Thyroid gland (tissue), 4 donors: ENCODE data around the gene GABARAPL2. TPM values are rescaled to one million over a fixed set of nuclear protein-coding genes. Genes with fewer than 3 reads are reported as not detected.

Source experiments
- DNase-seq, 2 donors: peaks; one replicate each; pipeline ENCODE4 v3.0.0-alpha.2; 2019
- H3K27ac ChIP-seq, 3 donors: fragments of 200-600 bp; sonication (generic); 1 replicate in 2 of 3; 2 replicates in 1 of 3; pipeline ENCODE4 v1.5.1; 2016 to 2019; ENCODE audit warnings: mild to moderate bottlenecking in 1 of 3, moderate library complexity in 1 of 3
- H3K27me3 ChIP-seq: fragments of 200-600 bp; sonication (generic); one replicate; pipeline ENCODE4 v1.5.1; 2019
- H3K36me3 ChIP-seq, 2 donors: fragments of 200-600 bp; sonication (generic); one replicate each; pipeline ENCODE4 v1.5.1; 2016 to 2019
- H3K4me1 ChIP-seq, 2 donors: fragments of 200-600 bp; sonication (generic); one replicate each; pipeline ENCODE4 v1.5.1; 2017 to 2019
- H3K4me3 ChIP-seq, 3 donors: fragments of 200-600 bp; sonication (generic); replicated peaks in 1 of 3; 1 replicate in 2 of 3; 2 replicates in 1 of 3; pipeline ENCODE4 v1.5.1; 2016; ENCODE audit warnings: mild to moderate bottlenecking in 1 of 3
- H3K9me3 ChIP-seq: fragments of 200-600 bp; sonication (generic); one replicate; pipeline ENCODE4 v1.5.1; 2017
- POLR2A ChIP-seq, 2 donors: fragments of 450-650 bp; IDR thresholded peaks; one replicate each; pipeline ENCODE4 v1.6.1; 2017; ENCODE audit warnings: antibody characterized with exemption in 2 of 2, mild to moderate bottlenecking in 2 of 2, moderate library complexity in 1 of 2
- WGBS, 2 donors: methylation state at CpG; one replicate each; pipeline ENCODE4 v1.1.5; 2017; 5-methylcytosine and 5-hydroxymethylcytosine counted together
- intact Hi-C: fragments of 100-400 bp; cut with DNase I; formaldehyde crosslinking; loops from one replicate; pipeline ENCODE4 v1.15.1; 2023
- total RNA-seq, 4 donors: library from RNA; depleted of rRNA; stranded (reverse); fragments of >200 nt; gene quantifications; one replicate each; pipeline ENCODE4 v1.2.3, GENCODE V29; 2016
- TF ChIP-seq, protein P1 (sequence below), 6 experiments: fragments of 200-600 bp in 3 of 6; fragments of 450-650 bp in 3 of 6; sonication (generic) in 3 of 6; IDR thresholded peaks; one replicate each; pipeline ENCODE4 v1.5.1; 2016 to 2019; ENCODE audit warnings: antibody characterized with exemption in 6 of 6, mild to moderate bottlenecking in 2 of 6, inconsistent platforms in 1 of 6, moderate library complexity in 1 of 6

Gene GABARAPL2
- total RNA-seq, 4 donors from 2014 or later: 75.3 to 223 (median 122) TPM

DNA sequence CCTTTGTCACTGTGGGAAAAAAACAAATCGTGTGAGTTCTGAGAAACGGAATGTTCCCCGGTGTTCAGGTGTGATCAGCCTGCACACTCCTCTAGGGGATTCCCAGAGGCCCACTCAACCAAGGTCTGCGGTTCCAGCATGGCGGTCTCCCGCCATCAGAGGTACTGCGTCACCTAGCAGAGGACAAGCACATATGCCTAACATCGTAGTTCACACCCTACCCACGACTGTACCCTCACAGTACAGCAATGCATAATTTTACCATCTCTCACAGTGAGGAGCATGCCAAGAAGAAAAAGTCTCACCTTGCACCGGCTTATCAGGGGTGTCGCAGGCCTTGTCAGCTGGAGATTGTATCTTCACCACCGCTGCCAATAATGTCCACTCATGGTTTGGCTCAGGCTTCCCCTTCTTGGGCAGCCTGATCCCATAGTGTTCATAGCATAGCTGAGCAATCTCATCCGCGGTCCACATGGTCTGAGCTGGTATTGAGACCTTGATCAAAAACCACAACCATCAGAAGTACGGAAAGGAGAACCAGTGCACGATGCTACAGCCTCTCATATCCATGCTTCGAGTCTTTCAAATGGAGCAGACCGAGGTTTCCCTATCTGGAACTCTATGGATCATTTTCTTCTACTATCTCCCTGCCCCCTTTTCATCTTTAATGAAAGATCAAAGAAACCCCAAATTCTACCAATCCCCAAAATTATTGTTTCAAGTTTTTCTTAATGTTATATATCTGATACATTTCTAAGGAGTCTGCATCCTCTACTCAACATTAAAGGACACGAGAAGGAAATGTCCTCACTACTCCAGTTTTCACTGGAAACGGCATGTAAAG lies 54.4 kb downstream of the GABARAPL2 start:
- TF ChIP-seq, protein P1, sequence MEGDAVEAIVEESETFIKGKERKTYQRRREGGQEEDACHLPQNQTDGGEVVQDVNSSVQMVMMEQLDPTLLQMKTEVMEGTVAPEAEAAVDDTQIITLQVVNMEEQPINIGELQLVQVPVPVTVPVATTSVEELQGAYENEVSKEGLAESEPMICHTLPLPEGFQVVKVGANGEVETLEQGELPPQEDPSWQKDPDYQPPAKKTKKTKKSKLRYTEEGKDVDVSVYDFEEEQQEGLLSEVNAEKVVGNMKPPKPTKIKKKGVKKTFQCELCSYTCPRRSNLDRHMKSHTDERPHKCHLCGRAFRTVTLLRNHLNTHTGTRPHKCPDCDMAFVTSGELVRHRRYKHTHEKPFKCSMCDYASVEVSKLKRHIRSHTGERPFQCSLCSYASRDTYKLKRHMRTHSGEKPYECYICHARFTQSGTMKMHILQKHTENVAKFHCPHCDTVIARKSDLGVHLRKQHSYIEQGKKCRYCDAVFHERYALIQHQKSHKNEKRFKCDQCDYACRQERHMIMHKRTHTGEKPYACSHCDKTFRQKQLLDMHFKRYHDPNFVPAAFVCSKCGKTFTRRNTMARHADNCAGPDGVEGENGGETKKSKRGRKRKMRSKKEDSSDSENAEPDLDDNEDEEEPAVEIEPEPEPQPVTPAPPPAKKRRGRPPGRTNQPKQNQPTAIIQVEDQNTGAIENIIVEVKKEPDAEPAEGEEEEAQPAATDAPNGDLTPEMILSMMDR (IDR thresholded peaks at IDR 0.05): no peak
- no peak for TF ChIP-seq POLR2A (IDR thresholded peaks at IDR 0.05)
- no peaks in the 10 kb centered on the region for H3K27me3 ChIP-seq
- no peak overlapping the region for H3K4me3 ChIP-seq
- no peaks in the 10 kb centered on the region for H3K9me3 ChIP-seq
- intact Hi-C loops: no loop called here
- peaks cover 0 to 23% of the 10 kb centered on the region in 2 donors for H3K36me3 ChIP-seq
- H3K27ac ChIP-seq: no peak overlapping the region
- no peak for DNase-seq
- 91 to 94% methylated on average over 18 to 20 of the region's 20 CpGs for WGBS, 2 donors
- peaks cover 10 to 11% of the 10 kb centered on the region in 2 donors for H3K4me1 ChIP-seq

DNA sequence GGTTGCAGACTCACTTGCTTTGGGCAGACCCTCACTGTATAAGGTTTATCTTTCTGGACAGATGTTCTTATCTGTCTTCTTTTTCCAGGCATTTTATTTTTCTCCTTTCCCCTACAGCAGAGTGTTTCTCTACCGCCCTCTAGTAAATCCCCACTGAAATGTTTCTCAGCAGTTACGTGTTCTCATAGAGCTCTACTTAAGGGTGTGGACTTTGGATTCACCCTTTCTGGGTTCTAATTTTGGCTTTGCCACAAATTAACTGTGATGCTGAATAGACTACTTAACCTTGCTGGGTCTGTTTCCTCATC lies 54.9 kb downstream of the GABARAPL2 start:
- H3K27me3 ChIP-seq: no peaks in the 10 kb centered on the region
- H3K36me3 ChIP-seq: peaks cover 0 to 23% of the 10 kb centered on the region in 2 donors
- WGBS, 2 donors: 40 to 43% methylated on average over 2 of the region's 2 CpGs
- H3K9me3 ChIP-seq: no peaks in the 10 kb centered on the region
- peaks cover 10 to 11% of the 10 kb centered on the region in 2 donors for H3K4me1 ChIP-seq
- no peak overlapping the region for H3K27ac ChIP-seq
- intact Hi-C loops: no loop called here
- no peak overlapping the region for H3K4me3 ChIP-seq
- DNase-seq: no peak
- no peak for TF ChIP-seq POLR2A (IDR thresholded peaks at IDR 0.05)
- TF ChIP-seq, protein P1 (IDR thresholded peaks at IDR 0.05): no peak

DNA sequence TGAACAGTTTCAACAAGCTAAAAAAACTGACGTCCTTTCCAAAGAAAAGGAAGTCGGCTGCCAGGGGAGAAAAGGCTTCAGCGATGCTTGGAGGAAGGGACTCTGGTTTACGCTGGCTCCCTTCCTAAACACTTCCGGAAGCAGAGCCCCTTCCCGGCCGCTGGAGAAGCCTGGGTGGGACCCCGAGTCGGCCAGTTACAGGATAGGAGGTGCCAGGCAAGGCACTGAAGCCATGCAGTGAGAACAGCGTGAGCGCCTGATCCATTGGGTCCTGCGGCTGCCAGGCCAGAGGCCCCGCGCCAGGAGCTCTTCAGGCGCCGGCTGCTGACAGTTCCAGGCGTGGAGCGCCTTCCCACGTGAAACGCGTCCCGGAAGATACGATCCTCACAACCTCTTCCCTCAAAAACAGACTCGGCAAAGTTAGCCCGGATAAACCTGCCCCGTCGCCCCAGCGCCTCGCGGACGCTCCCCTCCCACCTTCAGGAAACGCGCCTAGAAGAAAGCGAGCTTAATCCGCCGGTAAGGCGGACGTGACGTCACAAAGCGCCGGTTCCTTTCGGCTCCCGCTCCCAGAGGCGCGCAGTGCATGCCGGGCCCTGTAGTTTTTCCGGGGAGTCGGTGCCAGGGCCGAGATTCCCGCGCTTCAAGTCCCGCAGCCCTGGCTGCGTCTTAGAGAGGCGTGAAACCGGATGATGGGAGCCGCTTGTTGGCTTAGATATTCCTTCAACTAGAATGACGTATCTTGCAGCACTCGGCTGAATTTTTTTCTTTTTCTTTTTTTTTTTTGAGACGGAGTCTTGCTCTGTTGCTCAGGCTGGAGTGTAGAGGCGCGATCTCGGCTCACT lies 56.8 kb downstream of the GABARAPL2 start, which contains the start of gene ADAT1:
ADAT1 (minus strand) TSS at position 521 of the 845 bp plus-strand sequence. CDS start 2,482 bp downstream, outside the sequence.
- peak within 1 kb of the TSS; percentile 80 to 82 (median 80) for H3K27ac ChIP-seq
- intact Hi-C loops: no loop called here
- H3K9me3 ChIP-seq: no peaks in the 10 kb centered on the region
- peak within 1 kb of the TSS; percentile 46 to 49 (median 47) for H3K4me3 ChIP-seq
- peak; percentile 99 for DNase-seq
- TF ChIP-seq, protein P1 (IDR thresholded peaks at IDR 0.05): peak in 1 of 6 experiments; percentile 36
- peak; percentile 25 to 84 for TF ChIP-seq POLR2A (IDR thresholded peaks at IDR 0.05)
- H3K36me3 ChIP-seq: peaks cover 17 to 28% of the 10 kb centered on the region in 2 donors
- peaks cover 10 to 11% of the 10 kb centered on the region in 2 donors for H3K4me1 ChIP-seq
- WGBS, 2 donors: 0% methylated on average over 26 to 30 of the region's 62 CpGs
- H3K27me3 ChIP-seq: no peaks in the 10 kb centered on the region

DNA sequence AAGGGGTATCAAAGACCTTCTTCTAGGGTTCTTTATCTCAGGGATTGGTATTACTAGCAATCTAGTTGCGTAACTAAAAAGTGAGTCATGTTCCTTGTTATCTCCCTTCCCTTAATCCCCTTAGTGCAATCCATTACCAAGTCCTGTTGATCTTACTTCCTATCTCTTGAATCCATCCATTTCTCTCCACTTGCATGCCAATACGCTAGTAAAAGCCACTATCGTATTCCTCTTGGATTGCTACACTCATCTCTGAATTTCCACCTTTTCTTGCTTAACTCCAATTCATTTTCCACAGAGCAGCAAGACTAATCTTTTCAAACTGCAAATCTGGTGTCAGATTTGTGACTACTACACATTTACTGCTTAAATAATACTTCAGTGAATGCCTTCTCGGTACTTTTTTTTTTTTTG lies 58.7 kb downstream of the GABARAPL2 start:
- Histone ChIP-seq H3K36me3 (peaks cover 35 to 44% of the 10 kb centered on the region in 2 donors), H3K27me3 (no peaks in the 10 kb centered on the region), H3K4me1 (peaks cover 10 to 11% of the 10 kb centered on the region in 2 donors), H3K27ac (no peak overlapping the region), H3K9me3 (no peaks in the 10 kb centered on the region), H3K4me3 (no peak overlapping the region)
- WGBS, 2 donors: 72 to 73% methylated on average over 4 of the region's 4 CpGs
- TF ChIP-seq, protein P1 (IDR thresholded peaks at IDR 0.05): no peak
- no peak for TF ChIP-seq POLR2A (IDR thresholded peaks at IDR 0.05)
- intact Hi-C loops: loop anchor here (5.0 kb wide), 1 partner anchor 68 kb away; the partner anchor contains the start of gene TMEM231
- no peak for DNase-seq
